Smooth muscle cell (in vitro differentiated cells): Measurements from ENCODE around the gene NPHP3. TPM values are rescaled to one million over a fixed set of nuclear protein-coding genes. Genes with fewer than 3 reads are reported as not detected.
"Not testable (repeated sequence)": the region's sequence is repeated elsewhere in the genome, so short reads cannot be mapped to it uniquely, and the experiment has no call there.

Source experiments
- DNase-seq: peaks from one replicate; lab custom pipeline; 2025; ENCODE audit not compliant: unreplicated experiment; lab: John Stamatoyannopoulos, UW
- H2AFZ ChIP-seq: fragments of 200-600 bp; sonication (generic); 2 replicates; pipeline ENCODE4 v1.6.0; 2016; ENCODE audit warnings: antibody characterized with exemption, low read depth, mild to moderate bottlenecking
- H3F3A ChIP-seq: fragments of 200-600 bp; sonication (generic); 2 replicates; pipeline ENCODE4 v1.6.0; 2017; ENCODE audit warnings: antibody characterized with exemption, low read depth
- H3K27ac ChIP-seq: fragments of 200-600 bp; sonication (generic); 2 replicates; pipeline ENCODE4 v1.5.1; 2016; ENCODE audit warnings: low read depth, mild to moderate bottlenecking
- H3K27me3 ChIP-seq: fragments of 200-600 bp; sonication (generic); 2 replicates; pipeline ENCODE4 v1.6.1; 2016; ENCODE audit warnings: low read depth, mild to moderate bottlenecking
- H3K36me3 ChIP-seq: fragments of 200-600 bp; sonication (generic); 2 replicates; pipeline ENCODE4 v1.5.1; 2016; ENCODE audit warnings: low read depth
- H3K4me1 ChIP-seq: fragments of 200-600 bp; sonication (generic); 2 replicates; pipeline ENCODE4 v1.5.1; 2016; ENCODE audit warnings: low read depth
- H3K4me2 ChIP-seq: fragments of 200-600 bp; sonication (generic); 2 replicates; pipeline ENCODE4 v1.6.0; 2016; ENCODE audit warnings: mild to moderate bottlenecking
- H3K4me3 ChIP-seq: fragments of 200-600 bp; sonication (generic); 2 replicates; pipeline ENCODE4 v1.5.1; 2016; ENCODE audit warnings: mild to moderate bottlenecking
- H3K79me2 ChIP-seq: fragments of 200-600 bp; sonication (generic); 2 replicates; pipeline ENCODE4 v1.6.0; 2016; ENCODE audit warnings: low read depth, mild to moderate bottlenecking
- H3K9ac ChIP-seq: fragments of 200-600 bp; sonication (generic); 2 replicates; pipeline ENCODE4 v1.6.0; 2016; ENCODE audit warnings: low read depth
- H3K9me3 ChIP-seq: fragments of 200-600 bp; sonication (generic); replicated peaks from 2 replicates; pipeline ENCODE4 v1.5.1; 2016; ENCODE audit warnings: low read depth
- H4K20me1 ChIP-seq: fragments of 200-600 bp; sonication (generic); 2 replicates; pipeline ENCODE4 v1.6.0; 2016; ENCODE audit warnings: low read depth
- CTCF ChIP-seq: fragments of 200-600 bp; sonication (generic); IDR thresholded peaks from 2 replicates; pipeline ENCODE4 v1.5.1; 2017; ENCODE audit warnings: borderline replicate concordance, mild to moderate bottlenecking, antibody characterized with exemption; ENCODE audit not compliant: insufficient read depth, poor library complexity, severe bottlenecking
- WGBS: methylation state at CpG from one replicate; pipeline ENCODE4 v1.1.7; 2016; ENCODE audit warnings: low lambda C conversion rate; 5-methylcytosine and 5-hydroxymethylcytosine counted together
- polyA plus RNA-seq: library from polyadenylated mRNA; unstranded; fragments of >200 nt; fragmentation: Nextera tagmentation; extraction: Ambion mirVana; gene quantifications from 2 replicates; pipeline ENCODE4 v1.2.1, GENCODE V29; 2016
- total RNA-seq: library from RNA; depleted of rRNA; stranded (reverse); fragments of >200 nt; gene quantifications from 2 replicates; pipeline ENCODE4 v1.2.3, GENCODE V29; 2014

NPHP3 gene
- total and polyA plus RNA-seq, 2 experiments from 2014 or later: 9.9 to 25.3 TPM

GRCh38 chr3:132749786-132750185 lies 27.6 kb upstream of the NPHP3 start:
- H3K4me2 ChIP-seq: no peak overlapping the region
- no peak overlapping the region for H3K27ac ChIP-seq
- DNase-seq: no peak
- no peaks in the 10 kb centered on the region for H3K4me1 ChIP-seq
- H4K20me1 ChIP-seq: no peaks in the 10 kb centered on the region
- no peak overlapping the region for H2AFZ ChIP-seq
- no peaks in the 10 kb centered on the region for H3F3A ChIP-seq
- H3K9me3 ChIP-seq: no peaks in the 10 kb centered on the region
- no peak for TF ChIP-seq CTCF
- no peaks in the 10 kb centered on the region for H3K79me2 ChIP-seq
- no peak overlapping the region for H3K4me3 ChIP-seq
- H3K27me3 ChIP-seq: no peaks in the 10 kb centered on the region
- no peaks in the 10 kb centered on the region for H3K36me3 ChIP-seq
- 100% methylated on average over 1 of the region's 1 CpG for WGBS
- no peak overlapping the region for H3K9ac ChIP-seq

DNA sequence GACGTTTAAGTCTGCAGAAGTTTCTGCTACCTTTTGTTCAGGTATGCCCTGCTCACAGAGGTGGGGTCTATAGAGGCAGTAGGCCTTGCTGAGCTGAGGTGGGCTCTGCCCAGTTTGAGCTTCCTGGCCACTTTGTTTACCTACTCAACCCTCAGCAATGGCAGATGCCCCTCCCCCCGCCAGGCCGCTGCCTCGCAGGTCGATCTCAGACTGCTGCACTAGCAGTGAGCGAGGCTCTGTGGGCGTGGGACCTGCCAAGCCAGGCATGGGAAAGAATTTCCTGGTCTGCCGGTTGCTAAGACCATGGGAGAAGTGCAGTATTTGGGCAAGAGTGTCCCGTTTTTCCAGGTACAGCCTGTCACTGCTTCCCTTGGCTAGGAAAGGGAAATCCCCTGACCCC lies 24.5 kb upstream of the NPHP3 start:
- not testable (repeated sequence) for H3K36me3 ChIP-seq
- 78% methylated on average over 9 of the region's 9 CpGs for WGBS

DNA sequence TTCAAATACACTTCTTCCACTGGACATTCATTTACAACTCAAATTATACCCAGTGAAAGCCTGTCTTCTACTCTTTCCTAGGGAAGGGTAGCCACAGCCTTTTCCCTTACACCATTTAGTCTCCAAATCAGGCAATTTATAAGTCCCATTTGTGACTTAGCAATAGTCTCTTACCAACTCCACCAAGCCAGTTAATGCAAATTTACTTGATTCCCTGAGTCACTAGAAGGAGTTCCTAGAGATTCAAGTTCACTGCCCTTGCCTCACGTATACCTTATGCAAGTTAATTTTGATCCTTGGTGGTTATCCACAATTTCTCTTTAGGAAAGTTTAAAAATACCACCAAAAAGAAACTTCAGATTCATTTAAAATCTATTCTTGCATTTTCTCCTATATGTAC lies 16.1 kb upstream of the NPHP3 start:
- Histone ChIP-seq H3K27me3 (no peaks in the 10 kb centered on the region), H4K20me1 (no peaks in the 10 kb centered on the region), H3K27ac (no peak overlapping the region), H3F3A (no peaks in the 10 kb centered on the region), H3K4me2 (no peak overlapping the region), H3K4me3 (no peak overlapping the region), H3K79me2 (no peaks in the 10 kb centered on the region), H3K36me3 (no peaks in the 10 kb centered on the region), H2AFZ (no peak overlapping the region), H3K9ac (no peak overlapping the region), H3K9me3 (no peaks in the 10 kb centered on the region), H3K4me1 (no peaks in the 10 kb centered on the region)
- DNase-seq: no peak
- WGBS: 96% methylated on average over 1 of the region's 1 CpG
- TF ChIP-seq CTCF: no peak

More for the DNA sequence above, 24.5 kb upstream of the NPHP3 start:
- DNase-seq, H3K9ac ChIP-seq, H3K4me3 ChIP-seq, H3K27me3 ChIP-seq, H3K4me1 ChIP-seq, H3K4me2 ChIP-seq, H2AFZ ChIP-seq, H3K79me2 ChIP-seq, H4K20me1 ChIP-seq, H3F3A ChIP-seq, H3K27ac ChIP-seq, H3K9me3 ChIP-seq: not testable (repeated sequence)

- no peak overlapping the region for H3K27ac ChIP-seq
- no peaks in the 10 kb centered on the region for H4K20me1 ChIP-seq
- H3K4me3 ChIP-seq: no peak overlapping the region
- H3K9me3 ChIP-seq: no peaks in the 10 kb centered on the region
- no peaks in the 10 kb centered on the region for H3K79me2 ChIP-seq
- no peak for DNase-seq
- H3K36me3 ChIP-seq: no peaks in the 10 kb centered on the region
- no peak overlapping the region for H3K4me2 ChIP-seq
- no peaks in the 10 kb centered on the region for H3K4me1 ChIP-seq
- no peak for TF ChIP-seq CTCF
- no peaks in the 10 kb centered on the region for H3F3A ChIP-seq
- H2AFZ ChIP-seq: no peak overlapping the region
- H3K27me3 ChIP-seq: no peaks in the 10 kb centered on the region
- H3K9ac ChIP-seq: no peak overlapping the region
Observed at GRCh38 chr3:132735589-132735988, 13.4 kb upstream of the NPHP3 start.
